Esophagus muscularis mucosa (tissue), 4 donors: ENCODE measurements around the gene ZG16. TPM values are rescaled to one million over a fixed set of nuclear protein-coding genes. Genes with fewer than 3 reads are reported as not detected.

ENCODE experiments used
- DNase-seq: peaks from one replicate; pipeline ENCODE4 v3.0.0-alpha.2; 2017; ENCODE audit errors: extremely low spot score
- H3K27ac ChIP-seq, 4 donors: fragments of 200-600 bp; sonication (generic); replicated peaks in 1 of 4; 1 replicate in 3 of 4; 2 replicates in 1 of 4; pipeline ENCODE4 v1.5.1; 2016 to 2019; ENCODE audit warnings: mild to moderate bottlenecking in 1 of 4
- H3K27me3 ChIP-seq, 4 donors: fragments of 200-600 bp; sonication (generic); one replicate each; pipeline versions ENCODE4 v1.5.1 to v1.6.0; 2016 to 2019
- H3K36me3 ChIP-seq, 4 donors: fragments of 200-600 bp; sonication (generic); one replicate each; pipeline ENCODE4 v1.5.1; 2016 to 2019
- H3K4me1 ChIP-seq, 4 donors: fragments of 200-600 bp; sonication (generic); one replicate each; pipeline ENCODE4 v1.5.1; 2016 to 2019
- H3K4me3 ChIP-seq, 4 donors: fragments of 200-600 bp; sonication (generic); 1 replicate in 2 of 4; 2 replicates in 2 of 4; pipeline ENCODE4 v1.5.1; 2016 to 2019; ENCODE audit warnings: mild to moderate bottlenecking in 4 of 4, moderate library complexity in 1 of 4
- H3K9me3 ChIP-seq, 4 donors: fragments of 200-600 bp; sonication (generic); 1 replicate in 3 of 4; 2 replicates in 1 of 4; pipeline ENCODE4 v1.5.1; 2016 to 2019
- EP300 ChIP-seq: sonication (generic); formaldehyde crosslinking; IDR thresholded peaks from one replicate; pipeline ENCODE4 v1.6.1; 2017; ENCODE audit warnings: antibody characterized with exemption
- POLR2A ChIP-seq: fragments of 450-650 bp; IDR thresholded peaks from one replicate; pipeline ENCODE4 v1.6.1; 2017; ENCODE audit warnings: antibody characterized with exemption, moderate library complexity, mild to moderate bottlenecking, low read depth
- POLR2AphosphoS5 ChIP-seq, 2 donors: sonication (generic); formaldehyde crosslinking; IDR thresholded peaks; one replicate each; pipeline ENCODE4 v1.6.1; 2017; ENCODE audit warnings: antibody characterized with exemption in 2 of 2
- WGBS: methylation state at CpG from one replicate; pipeline ENCODE4 v1.1.5; 2018; 5-methylcytosine and 5-hydroxymethylcytosine counted together
- intact Hi-C: fragments of 100-400 bp; cut with DNase I; formaldehyde crosslinking; loops from one replicate; pipeline ENCODE4 v1.15.1; 2023
- total RNA-seq, 4 donors: library from RNA; depleted of rRNA; stranded (reverse); fragments of >200 nt; gene quantifications; one replicate each; pipeline versions ENCODE4 v1.1.0 to v1.2.1, GENCODE V29; 2016
- TF ChIP-seq, protein P1 (sequence below), 3 experiments: fragments of 200-600 bp in 2 of 3; fragments of 450-650 bp in 1 of 3; sonication (generic) in 2 of 3; IDR thresholded peaks; one replicate each; pipeline ENCODE4 v1.5.1; 2017 to 2019; ENCODE audit warnings: antibody characterized with exemption in 3 of 3, mild to moderate bottlenecking in 2 of 3, moderate library complexity in 1 of 3

ZG16 gene
- total RNA-seq, 4 donors from 2014 or later: 0.23 TPM; not detected in 3

DNA sequence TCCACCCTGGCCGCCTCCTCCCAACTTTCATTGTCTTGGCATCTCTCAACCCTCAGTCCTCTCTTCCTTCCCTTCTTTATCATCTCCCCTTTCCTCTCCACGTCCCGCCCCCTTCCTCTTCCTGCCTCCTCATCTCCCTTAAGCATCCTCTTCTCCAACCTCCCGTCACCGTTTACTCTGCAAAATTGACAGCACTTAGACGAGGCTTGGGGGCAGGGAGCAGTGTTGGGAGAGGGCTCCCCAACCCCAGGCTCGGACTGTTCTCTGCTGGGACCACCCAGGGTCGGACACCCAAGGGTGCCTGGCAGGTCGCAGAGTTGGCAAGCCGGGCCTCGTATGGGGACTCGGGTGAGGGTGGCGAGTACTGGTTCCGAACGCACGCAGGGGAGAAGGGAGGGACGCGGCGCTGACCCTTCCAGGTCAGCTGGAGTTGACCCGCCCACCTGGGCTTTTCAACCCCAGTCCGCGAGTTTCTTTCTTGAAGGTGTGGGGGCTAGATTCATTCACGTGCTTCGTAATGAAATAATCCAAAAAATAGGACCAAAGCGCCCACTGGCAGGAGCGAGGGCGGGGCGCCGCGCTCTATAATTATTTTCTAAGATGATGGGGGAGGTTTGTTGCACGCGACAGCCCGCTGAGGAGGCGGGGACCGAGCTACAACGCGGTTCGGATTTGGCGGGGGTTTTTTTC, 37.1 kb downstream of the ZG16 start:
- peaks cover 0 to 24% (median 19%) of the 10 kb centered on the region in 4 donors for H3K36me3 ChIP-seq
- TF ChIP-seq, protein P1, sequence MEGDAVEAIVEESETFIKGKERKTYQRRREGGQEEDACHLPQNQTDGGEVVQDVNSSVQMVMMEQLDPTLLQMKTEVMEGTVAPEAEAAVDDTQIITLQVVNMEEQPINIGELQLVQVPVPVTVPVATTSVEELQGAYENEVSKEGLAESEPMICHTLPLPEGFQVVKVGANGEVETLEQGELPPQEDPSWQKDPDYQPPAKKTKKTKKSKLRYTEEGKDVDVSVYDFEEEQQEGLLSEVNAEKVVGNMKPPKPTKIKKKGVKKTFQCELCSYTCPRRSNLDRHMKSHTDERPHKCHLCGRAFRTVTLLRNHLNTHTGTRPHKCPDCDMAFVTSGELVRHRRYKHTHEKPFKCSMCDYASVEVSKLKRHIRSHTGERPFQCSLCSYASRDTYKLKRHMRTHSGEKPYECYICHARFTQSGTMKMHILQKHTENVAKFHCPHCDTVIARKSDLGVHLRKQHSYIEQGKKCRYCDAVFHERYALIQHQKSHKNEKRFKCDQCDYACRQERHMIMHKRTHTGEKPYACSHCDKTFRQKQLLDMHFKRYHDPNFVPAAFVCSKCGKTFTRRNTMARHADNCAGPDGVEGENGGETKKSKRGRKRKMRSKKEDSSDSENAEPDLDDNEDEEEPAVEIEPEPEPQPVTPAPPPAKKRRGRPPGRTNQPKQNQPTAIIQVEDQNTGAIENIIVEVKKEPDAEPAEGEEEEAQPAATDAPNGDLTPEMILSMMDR (IDR thresholded peaks at IDR 0.05): no peak
- TF ChIP-seq POLR2A: no peak
- TF ChIP-seq EP300: no peak
- TF ChIP-seq POLR2AphosphoS5 (IDR thresholded peaks at IDR 0.05): no peak
- WGBS: 6% methylated on average over 37 of the region's 39 CpGs
- intact Hi-C loops: no loop called here
- DNase-seq: no peak
- H3K4me1 ChIP-seq: peaks cover 67 to 90% (median 86%) of the 10 kb centered on the region in 4 donors
- H3K27me3 ChIP-seq: no peaks in the 10 kb centered on the region
- H3K27ac ChIP-seq: peak overlapping the region; percentile 95 to 96 (median 96)
- H3K9me3 ChIP-seq: no peaks in the 10 kb centered on the region
- H3K4me3 ChIP-seq: peak overlapping the region; percentile 60 to 84 (median 70)

DNA sequence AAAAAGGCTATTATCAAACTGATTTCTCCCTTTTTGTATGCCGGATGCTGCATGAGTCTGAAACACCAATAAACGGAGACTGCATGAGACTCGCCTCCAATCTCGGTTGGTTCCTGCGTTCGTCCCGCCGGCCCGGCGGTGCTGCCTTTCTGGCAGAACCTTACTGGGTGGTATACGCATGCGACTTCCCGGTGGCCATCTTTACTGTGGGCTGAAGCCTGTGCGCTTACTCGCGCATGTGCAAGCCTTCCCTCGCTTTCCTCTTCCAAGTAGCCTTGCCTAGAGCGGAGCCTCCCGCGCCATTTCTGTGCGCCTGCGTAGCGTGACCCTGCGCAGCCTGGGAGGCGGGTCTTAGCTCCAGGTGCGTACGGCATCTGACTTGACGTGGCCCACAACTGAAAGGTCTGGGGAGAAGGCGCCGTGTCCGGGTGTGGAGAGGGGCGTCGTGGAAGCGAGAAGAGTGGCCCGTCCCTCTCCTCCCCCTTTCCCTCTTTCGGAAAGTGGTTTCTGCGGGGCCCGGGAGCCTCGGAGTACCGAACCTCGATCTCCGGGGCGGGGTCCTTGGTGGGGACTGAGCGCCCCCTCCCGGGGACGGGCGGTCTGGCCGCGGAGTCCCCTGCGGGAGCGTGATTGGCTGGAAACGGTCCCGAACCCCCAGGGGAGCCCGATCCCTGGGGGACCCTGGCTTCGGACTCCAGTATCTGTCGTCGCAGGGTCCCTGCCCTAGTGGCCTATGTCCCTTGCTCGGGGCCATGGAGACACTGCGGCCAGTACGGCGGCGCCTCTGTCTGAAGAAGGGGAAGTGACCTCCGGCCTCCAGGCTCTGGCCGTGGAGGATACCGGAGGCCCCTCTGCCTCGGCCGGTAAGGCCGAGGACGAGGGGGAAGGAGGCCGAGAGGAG, 38.0 kb downstream of the ZG16 start, which contains the start of gene PAGR1:
TSS of gene PAGR1 (plus strand) at position 360 of the 901 bp plus-strand sequence. CDS start at position 734, 374 bp downstream.
- H3K9me3 ChIP-seq: no peaks in the 10 kb centered on the region
- H3K4me3 ChIP-seq: peak within 1 kb of the TSS; percentile 60 to 84 (median 70)
- H3K27ac ChIP-seq: peak within 1 kb of the TSS; percentile 95 to 96 (median 96)
- WGBS: under 1% methylated on average over 34 of the region's 70 CpGs
- peaks cover 64 to 88% (median 83%) of the 10 kb centered on the region in 4 donors for H3K4me1 ChIP-seq
- H3K36me3 ChIP-seq: peaks cover 0 to 19% (median 16%) of the 10 kb centered on the region in 4 donors
- H3K27me3 ChIP-seq: no peaks in the 10 kb centered on the region
- intact Hi-C loops: no loop called here
- TF ChIP-seq, protein P1 (IDR thresholded peaks at IDR 0.05): peak; percentile 89 to 96 (median 93)
- TF ChIP-seq POLR2AphosphoS5 (IDR thresholded peaks at IDR 0.05) (peak in 1 of 2 donors; percentile 97), POLR2A (peak; percentile 41), EP300 (no peak)
- DNase-seq: peak; percentile 99

DNA sequence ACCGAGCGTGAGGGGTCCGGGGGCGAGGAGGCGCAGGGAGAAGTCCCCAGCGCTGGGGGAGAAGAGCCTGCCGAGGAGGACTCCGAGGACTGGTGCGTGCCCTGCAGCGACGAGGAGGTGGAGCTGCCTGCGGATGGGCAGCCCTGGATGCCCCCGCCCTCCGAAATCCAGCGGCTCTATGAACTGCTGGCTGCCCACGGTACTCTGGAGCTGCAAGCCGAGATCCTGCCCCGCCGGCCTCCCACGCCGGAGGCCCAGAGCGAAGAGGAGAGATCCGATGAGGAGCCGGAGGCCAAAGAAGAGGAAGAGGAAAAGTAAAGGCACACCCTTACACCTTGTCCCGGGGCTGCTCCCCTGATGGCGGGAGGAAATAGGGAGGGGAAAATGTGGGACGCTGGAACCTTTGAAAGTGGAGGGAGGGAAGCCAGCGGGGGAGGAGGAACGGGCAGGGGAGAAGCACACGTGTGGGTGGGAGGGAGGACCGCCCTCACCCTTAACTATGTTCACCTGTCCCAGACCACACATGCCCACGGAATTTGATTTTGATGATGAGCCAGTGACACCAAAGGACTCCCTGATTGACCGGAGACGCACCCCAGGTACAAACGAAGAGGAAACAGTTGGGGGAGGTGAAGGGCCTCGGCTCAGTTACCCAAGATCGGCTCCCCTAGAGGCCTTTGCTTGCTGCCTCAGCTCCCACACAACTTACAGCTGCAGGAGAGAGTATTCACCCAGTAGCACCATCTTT, 38.8 kb downstream of the ZG16 start:
- Histone ChIP-seq H3K27me3 (no peaks in the 10 kb centered on the region), H3K4me1 (peaks cover 70 to 88% (median 84%) of the 10 kb centered on the region in 4 donors), H3K9me3 (no peaks in the 10 kb centered on the region), H3K27ac (peak overlapping the region; percentile 95 to 96 (median 96)), H3K4me3 (peak overlapping the region; percentile 60 to 84 (median 70)), H3K36me3 (peaks cover 0 to 19% (median 16%) of the 10 kb centered on the region in 4 donors)
- intact Hi-C loops: no loop called here
- 3% methylated on average over 25 of the region's 37 CpGs for WGBS
- no peak for TF ChIP-seq POLR2A
- no peak for TF ChIP-seq EP300
- TF ChIP-seq, protein P1 (IDR thresholded peaks at IDR 0.05): no peak
- no peak for TF ChIP-seq POLR2AphosphoS5 (IDR thresholded peaks at IDR 0.05)
- no peak for DNase-seq

DNA sequence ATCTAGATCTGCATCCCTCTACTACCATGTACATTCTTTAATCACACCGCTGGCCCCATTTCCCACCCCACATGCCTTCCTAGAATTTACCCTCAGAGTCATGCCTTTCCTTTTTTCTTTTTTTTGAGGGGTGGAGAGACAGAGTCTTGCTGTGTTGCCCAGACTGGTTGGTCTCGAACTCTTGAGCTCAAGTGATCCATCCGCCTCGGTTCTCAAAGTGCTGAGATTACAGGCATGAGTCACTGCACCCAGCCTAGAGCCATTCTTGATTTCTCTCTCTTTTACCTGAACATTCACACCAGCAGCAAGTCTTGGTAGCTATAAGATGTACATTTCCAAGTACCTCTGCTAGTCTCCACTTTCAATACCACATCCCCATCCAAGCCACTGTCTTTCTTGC, 40.0 kb downstream of the ZG16 start:
- DNase-seq: no peak
- H3K4me3 ChIP-seq: no peak overlapping the region
- no peaks in the 10 kb centered on the region for H3K27me3 ChIP-seq
- peak overlapping the region in 1 of 4 donors; percentile 96 for H3K27ac ChIP-seq
- H3K9me3 ChIP-seq: no peaks in the 10 kb centered on the region
- peaks cover 69 to 88% (median 84%) of the 10 kb centered on the region in 4 donors for H3K4me1 ChIP-seq
- no peak for TF ChIP-seq POLR2AphosphoS5 (IDR thresholded peaks at IDR 0.05)
- no peak for TF ChIP-seq EP300
- TF ChIP-seq, protein P1 (IDR thresholded peaks at IDR 0.05): no peak
- TF ChIP-seq POLR2A: no peak
- H3K36me3 ChIP-seq: peaks cover 0 to 19% (median 16%) of the 10 kb centered on the region in 4 donors
- 89% methylated on average over 4 of the region's 4 CpGs for WGBS
- intact Hi-C loops: no loop called here
